Spinal cord (tissue), 10 donors: Measurements from ENCODE around the gene CDC42BPB. TPM values are rescaled to one million over a fixed set of nuclear protein-coding genes. Genes with fewer than 3 reads are reported as not detected.

Experiments
- DNase-seq, 6 donors: peaks; one replicate each; pipeline versions ENCODE4 v3.0.0 to v3.0.0-alpha.2; 2013 to 2015; ENCODE audit warnings: low spot score in 6 of 6, low read depth in 4 of 6
- H3K27ac ChIP-seq: one replicate; pipeline ENCODE4 v1.5.1; 2013; ENCODE audit warnings: low read depth, low read length, control low read depth
- H3K27me3 ChIP-seq: one replicate; pipeline ENCODE4 v1.6.1; 2013; ENCODE audit warnings: low read length; ENCODE audit not compliant: control insufficient read depth, insufficient read depth
- H3K36me3 ChIP-seq: one replicate; pipeline ENCODE4 v1.6.1; 2013; ENCODE audit warnings: low read length; ENCODE audit not compliant: control insufficient read depth, insufficient read depth
- H3K4me1 ChIP-seq: one replicate; pipeline ENCODE4 v1.6.1; 2013; ENCODE audit warnings: low read length; ENCODE audit not compliant: control insufficient read depth, insufficient read depth
- H3K4me3 ChIP-seq: one replicate; pipeline ENCODE4 v1.5.1; 2013; ENCODE audit warnings: low read depth, low read length, control low read depth
- H3K9me3 ChIP-seq: one replicate; pipeline ENCODE4 v1.6.1; 2013; ENCODE audit warnings: low read length; ENCODE audit not compliant: control insufficient read depth, insufficient read depth
- WGBS: methylation state at CpG from one replicate; pipeline ENCODE4 v1.1.5; 2013; ENCODE audit warnings: missing lambda C conversion rate; ENCODE audit not compliant: insufficient coverage; 5-methylcytosine and 5-hydroxymethylcytosine counted together
- polyA plus RNA-seq, 2 donors: library from polyadenylated mRNA; unstranded; fragments of 120-200 nt; gene quantifications; one replicate each; pipeline ENCODE4 v1.2.1, GENCODE V29; 2013; ENCODE audit not compliant: insufficient read length in 2 of 2
- total RNA-seq, 2 donors: library from RNA; depleted of rRNA in 1 of 2; stranded (reverse); fragments of 120-200 nt in 1 of 2; fragments of >200 nt in 1 of 2; gene quantifications; one replicate each; pipeline versions ENCODE4 v1.2.3 to v1.2.4, GENCODE V29; 2013 to 2014
- donor health status: healthy.

Gene CDC42BPB
- total and polyA plus RNA-seq, 4 donors: 69.0 to 115 (median 96.3) TPM

GRCh38 chr14:102893452-102893851 is 163.9 kb downstream of the CDC42BPB start:
- Histone ChIP-seq H3K4me1 (peaks cover 10% of the 10 kb centered on the region), H3K27me3 (no peaks in the 10 kb centered on the region), H3K36me3 (peaks cover 33% of the 10 kb centered on the region), H3K9me3 (no peaks in the 10 kb centered on the region), H3K4me3 (no peak overlapping the region), H3K27ac (peak overlapping the region; percentile 42)
- peak in 5 of 6 donors; percentile 16 to 80 (median 24) for DNase-seq
- WGBS: 62% methylated on average over 9 of the region's 9 CpGs

- Histone ChIP-seq H3K27ac (no peak overlapping the region), H3K9me3 (no peaks in the 10 kb centered on the region), H3K36me3 (peaks cover 35% of the 10 kb centered on the region), H3K4me1 (peaks cover 10% of the 10 kb centered on the region), H3K4me3 (no peak overlapping the region), H3K27me3 (no peaks in the 10 kb centered on the region)
- peak in 1 of 6 donors; percentile 29 for DNase-seq
- WGBS: no CpG with 5 or more reads among the region's 8 CpGs
Observed at GRCh38 chr14:102892651-102893050, 164.7 kb downstream of the CDC42BPB start.

GRCh38 chr14:102891556-102891955 is 165.8 kb downstream of the CDC42BPB start:
- Histone ChIP-seq H3K36me3 (peaks cover 40% of the 10 kb centered on the region), H3K27ac (no peak overlapping the region), H3K4me3 (no peak overlapping the region), H3K9me3 (no peaks in the 10 kb centered on the region), H3K4me1 (peaks cover 10% of the 10 kb centered on the region), H3K27me3 (no peaks in the 10 kb centered on the region)
- no CpG with 5 or more reads among the region's 4 CpGs for WGBS
- peak in 1 of 6 donors; percentile 27 for DNase-seq

- Histone ChIP-seq H3K9me3 (no peaks in the 10 kb centered on the region), H3K27me3 (no peaks in the 10 kb centered on the region), H3K4me1 (peaks cover 10% of the 10 kb centered on the region), H3K36me3 (peaks cover 44% of the 10 kb centered on the region), H3K27ac (no peak overlapping the region), H3K4me3 (no peak overlapping the region)
- DNase-seq: no peak
- 69% methylated on average over 13 of the region's 15 CpGs for WGBS
Observed at GRCh38 chr14:102891111-102891510, 166.2 kb downstream of the CDC42BPB start.

GRCh38 chr14:102889615-102890014 is 167.7 kb downstream of the CDC42BPB start:
- Histone ChIP-seq H3K27me3 (no peaks in the 10 kb centered on the region), H3K4me1 (peaks cover 10% of the 10 kb centered on the region), H3K27ac (no peak overlapping the region), H3K9me3 (no peaks in the 10 kb centered on the region), H3K36me3 (peaks cover 50% of the 10 kb centered on the region), H3K4me3 (no peak overlapping the region)
- DNase-seq: no peak
- 94% methylated on average over 4 of the region's 7 CpGs for WGBS

GRCh38 chr14:102888748-102889147 is 168.6 kb downstream of the CDC42BPB start:
- no peak for DNase-seq
- Histone ChIP-seq H3K27me3 (no peaks in the 10 kb centered on the region), H3K27ac (no peak overlapping the region), H3K36me3 (peaks cover 48% of the 10 kb centered on the region), H3K9me3 (no peaks in the 10 kb centered on the region), H3K4me1 (peaks cover 9% of the 10 kb centered on the region), H3K4me3 (no peak overlapping the region)
- no CpG with 5 or more reads among the region's 1 CpG for WGBS

GRCh38 chr14:102885737-102886447 is 171.5 kb downstream of the CDC42BPB start:
- no peak for DNase-seq
- H3K27me3 ChIP-seq: no peaks in the 10 kb centered on the region
- H3K27ac ChIP-seq: no peak overlapping the region
- H3K36me3 ChIP-seq: peaks cover 37% of the 10 kb centered on the region
- H3K4me3 ChIP-seq: no peak overlapping the region
- WGBS: 95% methylated on average over 20 of the region's 22 CpGs
- H3K9me3 ChIP-seq: no peaks in the 10 kb centered on the region
- H3K4me1 ChIP-seq: peaks cover 2% of the 10 kb centered on the region

- Histone ChIP-seq H3K4me1 (peaks cover 2% of the 10 kb centered on the region), H3K9me3 (no peaks in the 10 kb centered on the region), H3K27me3 (no peaks in the 10 kb centered on the region), H3K27ac (no peak overlapping the region), H3K36me3 (peaks cover 47% of the 10 kb centered on the region), H3K4me3 (no peak overlapping the region)
- DNase-seq: no peak
- 95% methylated on average over 12 of the region's 14 CpGs for WGBS
Observed at GRCh38 chr14:102883554-102883953, 173.8 kb downstream of the CDC42BPB start.

GRCh38 chr14:102883089-102883541 is 174.2 kb downstream of the CDC42BPB start:
- Histone ChIP-seq H3K27ac (no peak overlapping the region), H3K4me1 (peaks cover 2% of the 10 kb centered on the region), H3K36me3 (peaks cover 48% of the 10 kb centered on the region), H3K27me3 (no peaks in the 10 kb centered on the region), H3K4me3 (no peak overlapping the region), H3K9me3 (no peaks in the 10 kb centered on the region)
- DNase-seq: no peak
- WGBS: 98% methylated on average over 4 of the region's 5 CpGs
